Right cardiac atrium (tissue), 5 donors: ENCODE measurements around the gene IRX4. TPM values are rescaled to one million over a fixed set of nuclear protein-coding genes. Genes with fewer than 3 reads are reported as not detected.
"Not testable (repeated sequence)": the region's sequence is repeated elsewhere in the genome, so short reads cannot be mapped to it uniquely, and the experiment has no call there.

Source experiments
- ATAC-seq, 2 donors: fragments of 200-7000 bp; cut with Tn5 transposase; one replicate each; pipeline versions ENCODE4 v1.8.0 to v1.9.1; 2020; ENCODE audit warnings: moderate library complexity in 2 of 2, mild to moderate bottlenecking in 1 of 2
- DNase-seq, 3 donors: peaks; one replicate each; pipeline ENCODE4 v3.0.0-alpha.2; 2020
- H3K27ac ChIP-seq: one replicate; pipeline ENCODE4 v1.5.1; 2013; ENCODE audit warnings: mild to moderate bottlenecking, low read length, control low read depth, moderate library complexity
- H3K27me3 ChIP-seq: one replicate; pipeline ENCODE4 v1.6.1; 2013; ENCODE audit not compliant: control insufficient read depth, insufficient read depth
- H3K4me1 ChIP-seq: one replicate; pipeline ENCODE4 v1.6.1; 2013; ENCODE audit warnings: low read length; ENCODE audit not compliant: control insufficient read depth, insufficient read depth
- H3K4me3 ChIP-seq: one replicate; pipeline ENCODE4 v1.5.1; 2013; ENCODE audit warnings: low read length, control low read depth
- H3K9me3 ChIP-seq: one replicate; pipeline ENCODE4 v1.6.1; 2013; ENCODE audit warnings: low read length; ENCODE audit not compliant: control insufficient read depth
- WGBS: extraction: QIAGEN DNeasy Blood & Tissue Kit; methylation state at CpG from one replicate; pipeline ENCODE4 v1.1.7; 2013; 5-methylcytosine and 5-hydroxymethylcytosine counted together
- intact Hi-C, 4 donors: fragments of 100-400 bp; cut with DNase I; formaldehyde crosslinking; loops; one replicate each; pipeline versions ENCODE4 v1.11.0 to v1.14.0; 2022 to 2023
- polyA plus RNA-seq: library from polyadenylated mRNA; stranded (reverse); fragments of 200-250 nt; gene quantifications from one replicate; pipeline ENCODE4 v1.2.3, GENCODE V29; 2013
- total RNA-seq, 4 donors: library from RNA; stranded (reverse); fragmentation: NEBNext Ultra II Directional; extraction: Animal tissue kit (Norgen Biotek cat#: 25700); gene quantifications; one replicate each; pipeline ENCODE4 v1.2.1, GENCODE V29; 2021
- donor health status: healthy with polysubstance abuse.
- donor health status: DM: no; HTN: yes; CAD: no.
- donor health status: DM: no; HTN: no; CAD: no.
- donor health status: DM: no; HTN: yes; CAD: no; lungs with severe emphysema.
- donor health status: DM: yes; HTN: yes; CAD: no.

The IRX4 gene
- total and polyA plus RNA-seq, 5 donors = 0.21 TPM; not detected in 4

GRCh38 chr5:1853531-1853930, 29.2 kb downstream of the IRX4 start:
- no peak for ATAC-seq
- intact Hi-C loops = no loop called here
- no peaks in the 10 kb centered on the region for H3K9me3 ChIP-seq
- H3K27me3 ChIP-seq = no peaks in the 10 kb centered on the region
- H3K4me1 ChIP-seq = no peaks in the 10 kb centered on the region
- H3K27ac ChIP-seq = no peak overlapping the region
- no peak overlapping the region for H3K4me3 ChIP-seq
- DNase-seq = peak in 1 of 3 donors; percentile 17
- 73% methylated on average over 8 of the region's 8 CpGs for WGBS

DNA sequence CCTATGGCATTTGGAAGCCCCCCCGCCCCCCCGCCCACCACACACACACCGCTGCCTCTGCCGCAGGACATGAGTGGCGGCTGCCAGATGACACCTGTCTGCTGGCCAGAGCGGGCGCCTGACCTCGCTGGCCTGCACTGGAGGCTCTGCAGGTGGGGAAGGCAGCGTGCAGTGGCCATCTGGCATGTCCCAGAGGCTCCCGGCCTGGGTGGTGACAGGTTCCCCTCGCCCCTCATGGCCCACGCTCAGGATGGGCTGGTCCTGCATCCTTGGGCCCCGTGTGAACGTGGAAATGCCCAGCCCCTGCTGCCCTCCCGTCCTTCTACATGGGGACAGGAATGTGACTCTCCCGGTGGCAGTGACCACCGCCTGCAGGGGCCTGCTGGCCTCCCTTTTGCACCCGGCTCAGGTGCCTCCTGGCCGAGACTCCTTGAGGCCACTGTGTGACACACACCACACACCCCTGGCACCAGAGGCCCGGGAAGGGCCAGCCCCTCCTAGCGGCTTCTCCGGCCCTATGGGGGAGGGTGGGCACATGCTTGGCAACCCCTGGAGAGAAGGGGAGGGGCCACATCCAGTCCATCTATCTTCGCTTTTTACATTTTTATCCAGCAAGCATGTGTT, 30.3 kb downstream of the IRX4 start:
- Histone ChIP-seq H3K4me3 (no peak overlapping the region), H3K27me3 (no peaks in the 10 kb centered on the region), H3K4me1 (no peaks in the 10 kb centered on the region), H3K27ac (no peak overlapping the region), H3K9me3 (no peaks in the 10 kb centered on the region)
- ATAC-seq (no peak), DNase-seq (peak in 1 of 3 donors; percentile 15)
- intact Hi-C loops = no loop called here
- WGBS = 51% methylated on average over 23 of the region's 23 CpGs

DNA sequence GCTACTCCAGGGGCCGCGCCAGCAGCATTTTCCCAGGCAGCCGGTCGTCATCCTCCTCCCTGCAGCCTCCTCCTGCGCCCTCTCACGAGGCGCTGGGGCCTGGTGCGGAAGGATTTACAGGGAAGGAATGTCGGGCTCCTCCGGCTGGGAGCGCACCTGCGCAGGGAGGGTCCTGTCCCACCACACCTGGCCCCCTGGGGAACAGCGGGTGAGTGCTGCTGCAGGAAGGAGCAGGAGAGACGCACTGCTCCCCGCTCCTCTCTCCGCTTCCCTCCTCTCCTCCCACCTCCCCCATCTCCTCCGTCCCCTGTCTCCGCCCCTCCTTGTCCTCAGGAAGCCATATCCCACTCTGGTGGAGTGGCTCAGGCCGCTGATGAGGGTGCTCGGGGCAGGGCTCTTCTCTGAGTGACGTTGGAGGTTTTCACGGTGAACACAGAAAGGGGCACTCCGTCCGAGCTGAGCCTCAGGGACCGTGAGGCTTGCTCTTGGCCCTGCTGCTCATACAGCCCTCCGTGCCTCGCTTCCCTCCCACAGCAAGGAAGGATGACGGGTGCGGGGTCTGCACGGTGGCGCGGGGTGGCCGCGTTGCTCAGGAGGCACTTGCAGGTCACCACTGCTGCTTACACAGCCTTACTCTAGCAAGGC, 31.3 kb downstream of the IRX4 start:
- H3K9me3 ChIP-seq = no peaks in the 10 kb centered on the region

DNA sequence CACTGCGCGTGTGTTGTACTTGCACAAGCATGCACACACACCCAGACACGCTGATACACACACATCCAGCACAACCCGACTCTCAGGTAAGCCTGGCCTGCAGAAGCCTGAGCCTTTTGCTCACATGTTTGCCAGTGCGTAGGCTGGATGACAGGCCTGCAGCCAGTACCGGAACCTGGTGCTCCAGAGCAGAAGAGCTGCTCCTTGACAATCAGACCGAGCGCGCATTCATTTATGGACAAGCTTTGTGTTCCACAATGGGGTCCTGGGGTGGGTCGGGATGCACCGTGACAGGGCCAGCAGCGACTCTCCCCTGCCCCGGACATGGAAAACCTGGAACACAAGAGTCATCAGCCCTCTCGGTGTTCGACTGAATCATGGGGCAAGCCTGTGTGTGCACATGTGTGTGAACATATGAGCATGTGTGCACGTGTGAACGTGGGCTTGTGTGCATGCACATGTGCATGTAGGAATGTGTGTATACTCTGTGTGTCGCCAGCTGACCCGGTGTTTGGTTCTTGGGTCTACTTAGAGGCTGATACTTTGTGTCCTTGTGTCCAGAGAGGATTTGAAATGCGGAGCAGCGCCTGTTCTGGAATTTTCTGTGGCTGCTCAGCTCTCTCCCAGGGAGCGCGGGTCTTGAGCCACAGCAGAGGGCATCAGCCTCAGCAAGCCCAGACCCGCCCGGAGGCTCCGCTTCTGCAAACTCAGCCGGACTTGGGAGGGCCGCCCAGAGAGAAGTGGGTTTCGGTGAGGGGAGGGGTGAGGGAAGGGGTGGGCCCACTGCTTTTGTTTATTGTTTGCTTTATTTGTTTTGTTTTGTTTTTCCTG, 32.2 kb downstream of the IRX4 start:
- intact Hi-C loops = no loop called here
- WGBS = 63% methylated on average over 29 of the region's 29 CpGs
- peak in 1 of 3 donors; percentile 16 for DNase-seq
- no peak for ATAC-seq
- Histone ChIP-seq H3K9me3 (no peaks in the 10 kb centered on the region), H3K27me3 (no peaks in the 10 kb centered on the region), H3K4me1 (no peaks in the 10 kb centered on the region), H3K27ac (no peak overlapping the region), H3K4me3 (no peak overlapping the region)

More for the DNA sequence above, 31.3 kb downstream of the IRX4 start:
- Histone ChIP-seq H3K27me3 (no peaks in the 10 kb centered on the region), H3K27ac (no peak overlapping the region), H3K4me1 (no peaks in the 10 kb centered on the region), H3K4me3 (no peak overlapping the region)
- DNase-seq (peak in 1 of 3 donors; percentile 16), ATAC-seq (no peak)
- intact Hi-C loops = no loop called here
- 8% methylated on average over 34 of the region's 34 CpGs for WGBS

GRCh38 chr5:1847611-1848010, 35.1 kb downstream of the IRX4 start:
- no peaks in the 10 kb centered on the region for H3K4me1 ChIP-seq
- no peaks in the 10 kb centered on the region for H3K9me3 ChIP-seq
- 79% methylated on average over 9 of the region's 9 CpGs for WGBS
- DNase-seq (peak in 1 of 3 donors; percentile 9), ATAC-seq (no peak)
- no peaks in the 10 kb centered on the region for H3K27me3 ChIP-seq
- H3K4me3 ChIP-seq = no peak overlapping the region
- intact Hi-C loops = no loop called here
- no peak overlapping the region for H3K27ac ChIP-seq

DNA sequence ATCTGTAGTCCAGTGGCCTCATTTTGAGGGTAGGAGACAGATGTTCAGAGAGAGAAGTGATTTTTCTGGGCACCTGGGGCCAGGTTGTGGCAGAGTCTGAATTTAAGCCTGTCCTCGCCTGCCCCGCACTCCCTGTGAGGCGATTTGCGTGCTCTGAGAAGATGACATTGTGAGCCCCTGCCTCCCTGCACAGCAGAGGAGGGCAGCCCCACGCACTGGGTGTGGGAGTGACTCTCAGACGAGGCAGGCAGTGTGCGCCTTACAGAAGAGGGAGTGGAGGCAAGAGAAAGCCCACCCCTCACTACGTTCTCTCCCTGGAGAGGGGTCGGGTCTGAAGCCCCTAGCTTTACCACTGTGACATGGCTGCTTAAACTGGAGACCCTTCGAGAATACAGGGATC, 35.7 kb downstream of the IRX4 start:
- intact Hi-C loops = no loop called here
- no peak for ATAC-seq
- no peaks in the 10 kb centered on the region for H3K9me3 ChIP-seq

GRCh38 chr5:1846583-1846982, 36.1 kb downstream of the IRX4 start:
- H3K27ac ChIP-seq = no peak overlapping the region
- no peak for DNase-seq
- intact Hi-C loops = no loop called here
- no peaks in the 10 kb centered on the region for H3K27me3 ChIP-seq
- 87% methylated on average over 13 of the region's 13 CpGs for WGBS
- no peaks in the 10 kb centered on the region for H3K4me1 ChIP-seq
- no peak overlapping the region for H3K4me3 ChIP-seq
- no peaks in the 10 kb centered on the region for H3K9me3 ChIP-seq
- ATAC-seq = no peak

More for the DNA sequence above, 35.7 kb downstream of the IRX4 start:
- 68% methylated on average over 10 of the region's 10 CpGs for WGBS
- DNase-seq = no peak
- no peaks in the 10 kb centered on the region for H3K4me1 ChIP-seq
- H3K4me3 ChIP-seq = no peak overlapping the region
- no peak overlapping the region for H3K27ac ChIP-seq
- H3K27me3 ChIP-seq = no peaks in the 10 kb centered on the region

GRCh38 chr5:1845696-1846095, 37.0 kb downstream of the IRX4 start:
- H3K4me3 ChIP-seq = no peak overlapping the region
- H3K4me1 ChIP-seq = no peaks in the 10 kb centered on the region
- 96% methylated on average over 1 of the region's 1 CpG for WGBS
- H3K27me3 ChIP-seq = no peaks in the 10 kb centered on the region
- no peaks in the 10 kb centered on the region for H3K9me3 ChIP-seq
- H3K27ac ChIP-seq = no peak overlapping the region
- intact Hi-C loops = no loop called here
- no peak for DNase-seq
- ATAC-seq = no peak

- H3K27ac ChIP-seq = no peak overlapping the region
- DNase-seq = no peak
- 91% methylated on average over 5 of the region's 5 CpGs for WGBS
- ATAC-seq = no peak
- H3K4me3 ChIP-seq = no peak overlapping the region
- intact Hi-C loops = no loop called here
- no peaks in the 10 kb centered on the region for H3K9me3 ChIP-seq
- no peaks in the 10 kb centered on the region for H3K27me3 ChIP-seq
- H3K4me1 ChIP-seq = no peaks in the 10 kb centered on the region
These were observed 37.9 kb downstream of the IRX4 start for GRCh38 chr5:1844708-1845436.

GRCh38 chr5:1843761-1844160, 39.0 kb downstream of the IRX4 start:
- DNase-seq, ATAC-seq, H3K4me3 ChIP-seq, H3K27me3 ChIP-seq, intact Hi-C loops, H3K27ac ChIP-seq, H3K9me3 ChIP-seq, H3K4me1 ChIP-seq: not testable (repeated sequence)
- 84% methylated on average over 10 of the region's 10 CpGs for WGBS
